Measurements from ENCODE around the gene LZTS2.

Gene LZTS2

DNA sequence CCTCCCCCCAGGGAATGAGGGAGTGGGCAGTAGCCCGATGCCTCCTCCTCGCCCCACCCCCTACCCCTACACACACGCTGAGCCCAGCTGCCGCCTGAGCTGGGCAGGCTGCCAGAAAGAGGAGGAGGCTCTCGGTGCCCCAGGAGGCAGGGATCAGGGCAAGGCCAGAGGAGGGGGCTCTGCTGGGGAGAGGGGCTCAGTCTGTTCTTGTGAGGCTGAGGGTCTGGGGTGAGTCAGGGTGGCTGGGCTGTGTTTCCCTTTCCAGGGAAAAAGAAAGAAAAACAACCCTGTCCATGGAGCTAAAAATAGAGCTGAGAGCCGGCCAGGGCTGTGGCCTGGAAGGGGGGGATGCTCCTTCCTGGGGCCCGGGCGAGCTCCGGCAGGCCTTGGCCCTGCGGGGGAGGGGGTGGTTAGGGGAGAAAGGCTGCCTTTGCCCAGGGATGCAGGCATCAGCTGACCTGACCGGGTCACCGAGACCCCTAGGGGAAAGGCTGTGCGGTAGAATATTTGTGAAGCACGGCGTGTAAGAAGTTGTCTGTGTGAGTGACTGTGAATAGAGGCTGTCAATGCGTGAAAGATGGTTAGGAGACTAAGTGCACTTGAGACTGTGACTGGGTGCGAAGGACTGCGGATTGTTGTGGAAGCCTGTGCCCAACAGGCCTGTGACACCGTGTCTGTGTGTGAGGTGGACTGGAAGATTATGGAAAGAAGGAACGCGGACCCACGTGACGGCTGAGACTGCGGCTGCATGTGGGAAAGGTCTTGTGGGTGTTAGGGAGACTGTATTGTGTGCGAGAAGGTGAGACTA, 1.2 kb upstream of the LZTS2 start:
- FAIRE-seq, result no peak
- peak; percentile 69 for DNase-seq (ENCODE audit: low spot score)

DNA sequence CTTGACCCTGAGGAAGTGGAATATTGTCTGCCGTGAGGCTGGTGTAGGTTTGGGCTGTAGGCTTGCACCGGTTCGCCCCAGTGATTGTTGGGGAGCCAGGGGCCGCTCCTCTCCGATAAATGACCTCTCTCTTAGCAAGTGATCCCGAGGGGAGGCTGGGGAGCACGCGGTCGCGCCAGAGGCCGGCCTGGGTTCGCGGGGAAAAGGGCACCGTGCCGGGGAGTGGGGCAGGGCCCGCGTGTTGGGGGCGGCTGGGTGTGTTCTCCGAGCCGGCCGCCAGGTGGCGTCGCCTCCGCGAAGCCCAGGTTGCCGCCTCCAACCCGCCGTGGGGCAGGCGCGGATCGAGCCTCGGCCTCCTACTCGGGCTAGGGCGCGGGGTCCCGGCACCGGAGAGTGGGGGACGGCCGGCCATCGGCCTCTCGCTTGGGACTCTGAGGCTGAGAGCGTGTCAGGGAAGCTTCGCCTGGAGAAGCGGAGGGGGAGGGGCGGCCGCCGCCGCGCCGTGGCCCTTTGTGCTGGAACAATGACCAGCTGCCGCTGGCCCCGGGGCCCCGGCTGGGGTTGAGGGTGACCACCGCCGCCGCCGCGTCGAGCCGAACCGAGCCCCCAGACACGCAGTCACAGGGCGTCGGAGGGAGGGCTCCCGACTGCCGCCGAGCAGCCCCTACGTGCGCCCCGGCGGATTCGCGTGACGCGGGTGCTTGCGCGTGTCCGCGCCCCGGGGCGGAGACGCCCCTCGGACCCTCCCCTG, 442 bp upstream of the LZTS2 start:
- DNase-seq (ENCODE audit: low spot score), result peak; percentile 49
- no peak for FAIRE-seq

DNA sequence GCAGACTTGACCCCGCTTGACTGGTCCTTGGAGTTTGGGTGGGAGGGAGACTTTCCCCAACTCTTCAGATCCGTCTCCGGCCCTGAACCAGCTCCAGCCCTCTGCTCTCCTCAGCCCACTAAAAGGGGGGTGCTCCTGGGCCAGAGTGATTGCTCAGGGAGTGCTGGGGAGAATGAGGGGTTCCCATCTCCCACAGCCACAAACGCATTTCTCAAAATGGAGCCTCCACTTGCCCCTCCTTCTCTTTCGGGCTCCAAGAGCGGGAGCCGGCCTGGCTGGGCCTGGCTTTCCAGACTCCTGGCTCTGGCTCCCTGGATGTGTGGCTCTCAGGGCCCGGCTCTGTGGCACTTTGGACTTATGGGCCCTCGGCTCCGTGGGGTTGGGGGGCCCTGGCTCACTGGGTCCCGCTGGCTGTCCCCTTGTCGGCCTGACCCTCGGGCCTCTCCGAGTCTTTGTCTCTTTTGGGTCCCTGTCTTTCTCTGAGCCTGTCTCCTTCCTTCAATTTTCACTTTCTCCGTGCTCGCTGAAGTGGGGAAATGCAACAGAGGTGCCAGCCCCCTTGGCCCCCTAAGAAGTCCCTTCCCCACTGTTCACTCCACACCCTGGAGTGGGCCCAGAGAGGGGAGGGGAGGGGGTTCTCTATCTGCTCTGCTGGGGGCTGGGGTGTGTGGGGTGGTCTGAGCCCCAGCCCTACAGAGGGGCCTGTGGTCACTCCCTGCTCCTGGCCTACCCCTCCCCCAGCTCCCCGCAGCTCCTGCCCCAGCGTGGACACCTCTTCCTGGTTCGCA, 713 bp downstream of the LZTS2 start:
- FAIRE-seq, result no peak
- no peak for DNase-seq (ENCODE audit: low spot score)

DNA sequence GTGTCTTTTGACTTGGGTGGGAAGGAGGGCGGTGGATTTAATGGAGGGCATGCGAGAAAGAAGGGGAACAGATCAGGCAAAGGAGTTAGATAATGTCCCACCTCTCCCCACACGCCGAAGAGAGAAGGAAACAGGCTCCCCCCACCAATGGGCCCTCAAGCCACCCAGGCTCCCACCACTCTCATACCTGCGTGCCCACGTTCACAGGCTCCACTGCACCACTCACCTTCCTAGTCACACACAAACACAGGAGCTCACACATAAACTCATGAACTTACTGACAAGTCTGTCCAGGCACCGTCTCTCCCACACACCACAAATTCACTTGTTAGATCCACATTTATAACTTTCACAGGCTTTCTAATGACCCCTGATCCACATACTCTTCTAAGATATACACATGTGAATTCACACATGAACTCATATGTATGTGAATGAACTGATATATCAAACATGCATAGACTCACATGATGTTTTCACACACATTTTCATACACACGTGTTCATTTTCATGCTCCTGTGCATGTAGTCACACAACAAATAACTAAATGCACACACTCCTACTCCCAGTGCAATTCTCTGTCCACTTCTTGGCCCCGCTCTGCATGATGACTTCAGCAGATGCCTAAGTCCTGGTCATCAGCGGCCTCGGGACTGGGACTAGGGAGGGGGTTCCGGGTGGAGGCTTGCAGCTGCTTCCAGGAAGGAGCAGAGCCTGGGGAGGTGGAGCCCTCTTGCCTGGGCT, 1.5 kb downstream of the LZTS2 start:
- DNase-seq (ENCODE audit: low spot score) (peak; percentile 77), FAIRE-seq (peak; percentile 81)

DNA sequence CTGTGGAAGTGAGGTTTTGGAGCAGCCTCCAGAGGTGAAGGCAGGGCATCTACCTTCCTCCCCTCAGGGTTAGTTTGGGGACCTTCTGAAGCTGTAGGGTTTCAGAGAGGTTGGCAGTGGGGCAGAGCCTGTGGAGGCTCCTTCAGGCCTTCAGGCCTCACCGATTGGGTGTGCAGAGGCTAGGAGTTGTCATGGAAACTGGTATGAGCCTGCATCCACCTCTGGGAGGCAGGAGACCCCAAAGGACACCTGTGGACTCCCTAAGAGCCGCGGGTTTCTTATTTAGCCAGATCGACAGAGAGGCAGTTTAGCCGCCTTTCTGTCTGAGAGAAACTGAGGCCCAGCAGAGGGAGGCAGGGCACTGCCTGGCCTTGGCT, 2.0 kb downstream of the LZTS2 start:
- FAIRE-seq, result no peak
- no peak for DNase-seq (ENCODE audit: low spot score)

DNA sequence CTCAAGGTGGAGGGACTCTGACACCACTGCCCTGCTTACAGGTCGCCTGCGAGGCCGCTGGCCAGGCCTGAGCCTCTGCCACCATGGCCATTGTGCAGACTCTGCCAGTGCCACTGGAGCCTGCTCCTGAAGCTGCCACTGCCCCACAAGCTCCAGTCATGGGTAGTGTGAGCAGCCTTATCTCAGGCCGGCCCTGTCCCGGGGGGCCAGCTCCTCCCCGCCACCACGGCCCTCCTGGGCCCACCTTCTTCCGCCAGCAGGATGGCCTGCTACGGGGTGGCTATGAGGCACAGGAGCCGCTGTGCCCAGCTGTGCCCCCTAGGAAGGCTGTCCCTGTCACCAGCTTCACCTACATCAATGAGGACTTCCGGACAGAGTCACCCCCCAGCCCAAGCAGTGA, 2.8 kb downstream of the LZTS2 start:
- FAIRE-seq, result no peak
- no peak for DNase-seq (ENCODE audit: low spot score)

DNA sequence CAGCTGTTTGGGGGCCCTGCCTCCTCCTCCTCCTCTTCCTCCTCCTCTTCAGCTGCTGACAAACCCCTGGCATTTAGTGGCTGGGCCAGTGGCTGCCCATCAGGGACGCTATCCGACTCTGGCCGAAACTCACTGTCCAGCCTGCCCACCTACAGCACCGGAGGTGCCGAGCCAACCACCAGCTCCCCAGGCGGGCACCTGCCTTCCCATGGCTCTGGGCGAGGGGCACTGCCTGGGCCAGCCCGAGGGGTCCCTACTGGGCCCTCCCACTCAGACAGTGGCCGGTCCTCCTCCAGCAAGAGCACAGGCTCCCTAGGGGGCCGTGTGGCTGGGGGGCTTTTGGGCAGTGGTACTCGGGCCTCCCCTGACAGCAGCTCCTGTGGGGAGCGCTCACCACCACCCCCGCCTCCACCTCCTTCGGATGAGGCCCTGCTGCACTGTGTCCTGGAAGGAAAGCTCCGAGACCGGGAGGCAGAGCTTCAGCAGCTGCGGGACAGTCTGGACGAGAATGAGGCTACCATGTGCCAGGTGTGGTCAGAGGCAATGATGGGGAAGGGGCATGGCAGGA, 4.1 kb downstream of the LZTS2 start:
- DNase-seq (ENCODE audit: low spot score) (no peak), FAIRE-seq (no peak)

DNA sequence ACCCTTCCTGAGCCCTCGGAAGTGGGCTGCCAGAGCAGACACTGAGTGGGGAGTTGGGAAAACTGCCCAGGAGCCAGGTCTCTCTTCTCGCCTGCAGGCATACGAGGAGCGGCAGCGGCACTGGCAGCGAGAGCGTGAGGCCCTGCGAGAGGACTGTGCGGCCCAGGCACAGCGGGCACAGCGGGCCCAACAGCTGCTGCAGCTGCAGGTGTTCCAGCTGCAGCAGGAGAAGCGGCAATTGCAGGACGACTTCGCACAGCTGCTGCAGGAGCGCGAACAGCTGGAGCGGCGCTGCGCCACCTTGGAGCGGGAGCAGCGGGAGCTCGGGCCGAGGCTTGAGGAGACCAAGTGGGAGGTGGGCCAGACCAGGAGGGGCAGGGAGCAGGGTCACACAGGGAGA, 5.8 kb downstream of the LZTS2 start:
- no peak for FAIRE-seq
- no peak for DNase-seq (ENCODE audit: low spot score)

DNA sequence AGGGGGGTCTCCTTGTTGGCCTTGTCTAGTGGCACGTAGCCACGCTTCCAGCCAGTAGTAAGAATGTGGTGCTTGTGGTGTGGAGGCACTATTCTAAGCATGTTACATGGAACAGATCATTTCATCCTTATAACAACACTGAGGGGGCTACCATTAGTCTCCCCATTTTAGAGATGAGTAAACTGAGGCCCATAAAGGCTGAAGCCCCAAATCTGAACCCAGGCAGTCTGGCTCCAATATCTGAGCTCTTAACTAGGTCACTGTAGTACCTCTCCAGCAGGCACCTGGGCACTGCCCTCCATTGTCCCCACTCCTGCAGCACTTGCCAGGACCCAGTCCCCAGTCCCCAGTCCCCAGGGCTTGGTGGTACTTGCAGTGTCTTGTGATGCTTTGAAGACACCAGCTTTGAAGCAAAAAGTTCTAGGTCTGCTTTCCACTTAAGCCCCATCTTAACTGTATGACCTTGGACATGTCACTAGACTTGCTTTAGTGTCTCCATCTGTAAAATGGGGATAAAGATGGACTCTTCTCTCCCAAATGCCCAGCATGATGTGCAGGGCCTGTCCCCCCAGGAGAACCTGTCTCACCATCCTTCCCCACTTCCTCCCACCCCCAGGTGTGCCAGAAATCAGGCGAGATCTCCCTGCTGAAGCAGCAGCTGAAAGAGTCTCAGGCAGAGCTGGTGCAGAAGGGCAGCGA, 6.4 kb downstream of the LZTS2 start:
- FAIRE-seq (no peak), DNase-seq (ENCODE audit: low spot score) (no peak)

DNA sequence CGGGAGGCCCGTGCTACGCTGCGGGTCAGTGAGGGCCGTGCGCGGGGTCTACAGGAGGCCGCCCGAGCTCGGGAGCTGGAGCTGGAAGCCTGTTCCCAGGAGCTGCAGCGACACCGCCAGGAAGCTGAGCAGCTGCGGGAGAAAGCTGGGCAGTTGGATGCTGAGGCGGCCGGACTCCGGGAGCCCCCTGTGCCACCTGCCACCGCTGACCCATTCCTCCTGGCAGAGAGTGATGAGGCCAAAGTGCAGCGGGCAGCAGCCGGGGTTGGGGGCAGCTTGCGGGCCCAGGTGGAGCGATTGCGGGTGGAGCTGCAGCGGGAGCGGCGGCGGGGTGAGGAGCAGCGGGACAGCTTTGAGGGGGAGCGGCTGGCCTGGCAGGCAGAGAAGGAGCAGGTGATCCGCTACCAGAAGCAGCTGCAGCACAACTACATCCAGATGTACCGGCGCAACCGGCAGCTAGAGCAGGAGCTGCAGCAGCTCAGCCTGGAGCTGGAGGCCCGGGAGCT, 7.0 kb downstream of the LZTS2 start:
- FAIRE-seq, result no peak
- DNase-seq (ENCODE audit: low spot score), result no peak

DNA sequence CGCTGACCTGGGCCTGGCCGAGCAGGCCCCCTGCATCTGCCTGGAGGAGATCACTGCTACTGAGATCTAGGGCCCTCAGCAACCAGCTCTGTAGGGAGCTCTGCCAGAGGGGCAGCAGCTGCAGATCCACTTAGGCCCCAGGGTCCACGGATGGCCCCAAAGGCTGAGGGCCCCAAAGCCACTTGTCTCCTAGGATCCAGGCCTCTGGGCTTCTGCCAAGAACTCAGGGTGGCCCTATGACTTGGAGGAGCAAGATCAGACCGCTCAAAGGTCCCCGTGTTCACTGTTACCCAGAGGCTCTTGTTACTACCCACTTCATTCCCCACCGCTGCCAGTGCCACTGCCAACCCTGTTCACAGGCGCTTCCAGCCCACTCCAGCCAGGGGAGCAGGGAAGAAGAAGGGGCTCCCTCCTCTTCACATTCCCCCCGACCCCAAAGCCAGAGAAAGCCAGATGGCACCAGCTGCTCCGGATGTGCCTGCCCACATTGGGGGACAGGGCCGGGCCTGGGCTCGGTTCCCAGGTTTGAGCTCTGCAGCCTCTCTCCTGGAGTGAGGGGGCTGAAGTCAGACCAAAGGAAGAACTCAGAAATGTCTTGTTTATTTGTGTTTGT, 7.6 kb downstream of the LZTS2 start:
- FAIRE-seq, result no peak

DNA sequence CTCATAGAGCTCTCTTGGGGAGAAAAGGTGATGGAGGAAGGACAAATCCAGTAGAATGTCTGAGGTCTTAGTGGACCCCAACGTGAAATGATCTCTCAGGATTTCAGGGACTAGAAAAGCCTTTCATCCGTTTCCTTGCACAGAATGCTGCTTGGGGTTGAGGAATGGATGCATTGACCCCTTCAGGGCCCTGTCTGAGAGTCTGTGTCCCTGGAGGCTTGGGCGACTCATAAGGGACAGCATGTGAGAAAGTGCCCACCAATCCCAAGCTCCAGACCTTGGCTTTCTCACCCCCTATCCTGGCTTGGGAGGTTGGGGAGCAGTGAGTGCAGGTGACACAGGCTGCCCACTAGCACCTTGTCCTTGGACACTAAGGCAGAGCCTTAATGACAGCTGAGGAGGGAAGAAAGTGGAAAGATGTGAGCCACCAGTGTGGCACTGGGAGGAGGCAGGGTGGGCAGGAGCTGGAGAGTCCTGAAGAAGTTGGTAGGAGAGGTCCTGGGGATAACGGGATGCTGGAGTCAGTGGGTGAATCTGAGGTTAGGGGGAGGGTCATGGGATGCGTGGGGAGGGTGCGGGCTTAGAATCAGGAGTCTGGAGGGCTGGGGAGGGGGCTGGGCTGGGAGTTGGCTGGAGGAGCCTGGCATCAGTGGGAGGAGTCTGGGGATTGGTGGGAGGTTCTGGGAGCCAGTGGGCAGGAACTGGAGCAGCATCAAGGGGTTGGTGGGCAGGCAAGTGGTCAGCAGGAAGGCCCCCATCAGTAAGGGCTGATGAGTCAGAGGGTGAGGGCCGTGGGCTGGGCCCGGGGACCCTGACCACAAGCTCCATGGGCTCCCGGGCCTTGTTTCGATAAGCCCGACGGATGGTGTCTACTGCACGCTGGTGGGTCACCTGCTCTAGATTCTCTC, 8.6 kb downstream of the LZTS2 start:
- FAIRE-seq (no peak), DNase-seq (ENCODE audit: low spot score) (no peak)

More for the DNA sequence above, 7.6 kb downstream of the LZTS2 start:
- no peak for DNase-seq (ENCODE audit: low spot score)

DNA sequence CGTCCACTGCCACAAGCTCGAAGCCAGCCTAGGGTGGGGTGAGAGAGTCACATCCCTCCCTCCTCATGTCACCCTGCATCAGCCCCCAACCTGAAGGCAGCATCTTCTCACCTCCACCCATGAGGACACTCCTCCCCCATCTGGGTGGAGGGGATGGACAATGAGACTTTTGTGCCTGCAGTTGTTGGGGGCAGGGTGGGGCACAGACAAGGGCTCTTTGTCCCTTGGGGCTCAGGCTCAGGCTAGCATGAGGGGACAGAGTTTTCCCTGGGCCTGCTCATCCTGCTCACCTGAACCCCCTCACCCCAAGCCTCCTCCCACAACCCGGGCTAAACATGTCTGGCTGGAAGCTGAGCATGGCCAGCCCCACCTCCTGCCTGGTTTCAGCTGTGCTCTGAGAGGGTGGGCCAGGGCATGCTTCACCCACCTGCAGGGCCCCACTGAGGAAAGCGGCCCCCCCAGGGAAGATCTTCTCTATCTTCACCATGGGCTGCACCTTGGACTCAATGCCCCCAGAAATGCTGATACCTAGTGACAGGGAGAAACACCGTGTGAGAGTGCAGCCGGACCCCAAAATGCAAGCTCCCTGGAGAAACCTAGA, 9.3 kb downstream of the LZTS2 start:
- DNase-seq (ENCODE audit: low spot score) (no peak), FAIRE-seq (no peak)

DNA sequence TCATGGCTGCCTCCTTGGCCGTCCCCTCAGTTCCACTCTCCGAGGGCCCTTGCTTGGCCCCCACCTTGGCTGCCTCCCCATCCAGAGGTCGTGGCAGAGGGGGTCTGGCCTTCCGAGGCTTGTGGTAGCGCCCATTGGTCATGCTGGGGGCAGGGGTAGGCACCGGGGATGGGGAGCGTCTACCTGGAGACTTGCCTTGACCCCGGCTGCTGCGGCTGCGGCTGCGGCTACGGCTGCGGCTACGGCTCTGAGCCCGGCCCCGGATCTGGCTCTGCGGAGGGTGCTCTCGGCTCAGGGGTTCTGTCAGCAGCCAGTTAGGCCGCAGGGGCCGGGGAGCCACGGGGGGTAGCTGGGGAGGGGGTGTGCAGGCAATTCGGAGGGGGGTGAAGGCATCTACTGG, 10.7 kb downstream of the LZTS2 start:
- FAIRE-seq, result no peak
- no peak for DNase-seq (ENCODE audit: low spot score)

DNA sequence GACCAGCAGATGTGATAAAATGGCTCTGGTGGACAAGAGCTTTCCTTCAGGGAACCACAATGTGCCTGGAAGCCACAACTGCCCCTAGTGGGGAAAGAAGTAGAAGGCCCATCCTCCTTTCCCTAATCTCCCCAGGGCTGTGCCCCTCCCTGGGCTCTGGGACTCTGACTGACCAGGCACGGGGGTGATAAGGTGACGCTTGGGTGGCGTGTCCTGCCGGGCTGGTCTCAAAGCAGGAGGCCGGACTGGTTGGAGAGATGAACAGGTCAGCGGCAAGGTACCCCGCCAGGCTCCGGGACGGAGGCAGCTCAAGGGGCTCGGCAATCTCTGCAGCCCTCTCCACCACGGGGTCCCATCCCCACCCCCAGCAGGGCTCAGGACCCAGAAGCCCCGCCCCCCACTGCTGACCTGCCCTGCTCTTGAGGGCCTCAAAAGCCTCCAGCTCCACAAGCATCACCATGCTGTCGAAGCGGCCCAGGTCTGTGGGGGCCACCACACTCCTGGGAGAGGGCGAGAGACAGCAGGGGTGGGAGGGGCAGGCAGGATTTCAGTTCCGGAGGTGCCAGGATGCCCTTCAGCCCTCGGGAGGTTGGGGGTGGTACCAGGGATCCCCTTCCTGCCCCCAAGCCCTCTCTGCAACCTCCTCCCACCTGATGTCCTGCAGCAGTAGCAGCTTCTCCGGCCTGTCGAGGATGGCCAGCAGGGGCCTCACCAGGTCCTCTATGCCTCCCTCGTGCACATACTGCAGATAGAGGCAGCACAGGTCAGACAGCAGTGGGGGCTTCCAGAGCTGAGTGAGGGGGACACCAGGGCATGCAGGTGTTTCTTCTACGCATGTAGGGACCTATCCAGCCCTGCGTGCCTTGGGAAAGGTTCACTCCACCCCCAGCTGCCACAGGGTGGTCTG, 12.2 kb downstream of the LZTS2 start:
- no peak for FAIRE-seq
- DNase-seq (ENCODE audit: low spot score), result no peak

DNA sequence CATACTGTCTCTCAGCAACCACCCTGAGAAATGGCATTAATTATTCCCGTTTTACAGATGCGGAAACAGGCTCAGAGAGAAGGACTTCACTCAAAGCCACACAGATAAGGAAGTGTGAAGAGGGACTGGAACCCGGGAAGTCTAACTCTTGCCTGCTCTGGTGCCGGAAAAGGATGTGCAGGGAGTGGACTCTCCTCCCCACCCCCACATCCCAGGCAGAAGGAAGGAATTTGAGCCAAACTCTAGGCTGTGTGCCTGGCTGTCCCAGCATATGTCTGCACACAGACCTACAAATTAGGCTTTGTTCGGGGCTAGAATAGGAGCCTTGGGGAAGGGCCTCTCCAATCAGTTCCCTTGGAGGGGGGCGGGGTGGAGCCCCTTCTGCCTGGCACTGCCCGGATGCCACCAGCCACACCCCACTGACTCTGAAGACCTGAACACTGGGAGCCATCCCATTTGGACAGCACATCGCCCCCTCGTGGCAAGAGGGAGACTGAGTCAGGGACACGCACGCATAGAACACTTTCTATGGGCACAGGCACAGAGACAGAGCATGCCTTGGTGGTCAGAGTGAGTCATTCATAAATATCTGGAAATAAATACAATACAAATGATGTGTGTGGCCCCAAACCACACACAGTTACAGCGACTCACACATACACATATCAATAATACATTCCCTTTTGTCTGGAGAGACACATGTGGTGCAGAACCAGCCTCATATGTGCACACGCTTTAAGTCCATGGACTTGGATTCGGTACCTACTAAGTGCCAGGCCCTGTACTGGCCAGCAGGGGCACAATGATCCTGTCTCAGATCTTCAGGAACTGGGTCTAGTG, 13.1 kb downstream of the LZTS2 start:
- peak; percentile 86 for FAIRE-seq
- DNase-seq (ENCODE audit: low spot score), result peak; percentile 93

Data from RCC 7860 (cell line).